ENCODE measurements around the gene PRKG1. TPM values are rescaled to one million over a fixed set of nuclear protein-coding genes. Genes with fewer than 3 reads are reported as not detected.

Gene PRKG1
- total and polyA plus RNA-seq, 2 of the 4 experiments (the other 2 are of a cell fraction), result 3.5 to 18.3 TPM

- ATAC-seq (ENCODE audit: low read depth) (no peak), DNase-seq (no peak)
- dilution Hi-C loops (cut with HindIII; ENCODE audit: low sequenced_read_pairs, unreplicated experiment) (no loop called here), in situ Hi-C loops (cut with MboI; ENCODE audit: low sequenced_read_pairs) (no loop called here), intact Hi-C loops (cut with micrococcal nuclease) (no loop called here)
- H3K36me3 ChIP-seq (ENCODE audit: control insufficient read depth, insufficient read depth, low read length), result no peaks in the 10 kb centered on the region
- H4K20me1 ChIP-seq (ENCODE audit: insufficient read depth, low read length), result no peaks in the 10 kb centered on the region
- no peak overlapping the region for H3K27ac ChIP-seq (ENCODE audit: insufficient read depth, low read length)
- H3K9me3 ChIP-seq (ENCODE audit: control insufficient read depth, insufficient read depth, low read length), result no peaks in the 10 kb centered on the region
- no peaks in the 10 kb centered on the region for H3K27me3 ChIP-seq (ENCODE audit: control insufficient read depth, insufficient read depth, low read length)
- ChIA-PET CTCF (no interaction called here), POLR2A (ENCODE audit: unreplicated experiment) (no interaction called here)
- no peak overlapping the region for H2BK5ac ChIP-seq (ENCODE audit: low read depth, low read length, poor library complexity, severe bottlenecking)
- no peak overlapping the region for H2BK20ac ChIP-seq (ENCODE audit: low read depth, low read length)
- no peak overlapping the region for H4K8ac ChIP-seq (ENCODE audit: low read depth in 2 of 2, low read length in 2 of 2)
- WGBS, 2 experiments (ENCODE audit: extremely low coverage in 2 of 2, insufficient read length in 1 of 2), result 100% methylated on average over 1 of the region's 6 CpGs; no CpG with 5 or more reads in 1 of the 2 experiments
- no peak overlapping the region for H3K9ac ChIP-seq (ENCODE audit: low read depth, low read length)
- H3K18ac ChIP-seq (ENCODE audit: low read depth, low read length), result no peak overlapping the region
- H3K56ac ChIP-seq (ENCODE audit: extremely low read depth, insufficient read depth, low read length), result no peak overlapping the region
- no peak overlapping the region for H3K4me3 ChIP-seq (ENCODE audit: insufficient read depth, low read depth, low read length)
- H2AK5ac ChIP-seq (ENCODE audit: low read depth, low read length), result no peak overlapping the region
- H4K5ac ChIP-seq (ENCODE audit: low read depth, low read length), result no peak overlapping the region
- peaks cover 10% of the 10 kb centered on the region; the same call in 1 of the 2 replicates for H3K9me1 ChIP-seq (ENCODE audit: insufficient read depth, low read length)
- H2BK15ac ChIP-seq (ENCODE audit: low read depth, low read length), result no peak overlapping the region
- H2AFZ ChIP-seq (replicated peaks; ENCODE audit: low read length, poor library complexity), result no peak overlapping the region
- H4K91ac ChIP-seq (ENCODE audit: insufficient read depth, low read depth, low read length), result no peak overlapping the region
- H2AK9ac ChIP-seq (replicated peaks; ENCODE audit: low read depth, low read length, poor library complexity), result no peak overlapping the region
- TF ChIP-seq CEBPB (IDR thresholded peaks at IDR 0.05; ENCODE audit: low read depth, low read length) (no peak), MXI1 (IDR thresholded peaks at IDR 0.05; ENCODE audit: borderline replicate concordance, low read depth, low read length) (no peak), NFE2L2 (IDR thresholded peaks at IDR 0.05; ENCODE audit: low read depth, low read length) (no peak), RFX5 (IDR thresholded peaks at IDR 0.05; ENCODE audit: low read depth, low read length) (no peak), MAFK (IDR thresholded peaks at IDR 0.05; ENCODE audit: low read depth, low read length) (no peak), BHLHE40 (IDR thresholded peaks at IDR 0.05; ENCODE audit: low read depth, low read length) (no peak), POLR2A (IDR thresholded peaks at IDR 0.05; ENCODE audit: low read depth, low read length) (no peak), SMC3 (IDR thresholded peaks at IDR 0.05; ENCODE audit: low read depth, low read length) (no peak)
- BruUV-seq (replicated peaks), result no TSS peak
- H3K79me1 ChIP-seq (ENCODE audit: low read depth in 1 of 2, low read length in 2 of 2), result peaks cover 0 to 7% of the 10 kb centered on the region in 2 experiments; a peak in 2 of 4 replicates
- H3K4me1 ChIP-seq (ENCODE audit: control insufficient read depth, insufficient read depth, low read length), result peaks cover 7% of the 10 kb centered on the region
- no peak overlapping the region for H3K14ac ChIP-seq (replicated peaks; ENCODE audit: low read depth, low read length)
- no peak overlapping the region for H3K23ac ChIP-seq (ENCODE audit: low read depth, low read length)
- H3K4ac ChIP-seq (ENCODE audit: low read depth, low read length), result no peak overlapping the region
- H3K4me2 ChIP-seq (ENCODE audit: low read depth, low read length), result no peak overlapping the region
- no peak overlapping the region for H2BK120ac ChIP-seq (ENCODE audit: low read depth, low read length)
Measured at GRCh38 chr10:51679841-51680240, 605.6 kb downstream of the PRKG1 start.
